ENCODE results near the gene FBXL15. TPM values are rescaled to one million over a fixed set of nuclear protein-coding genes. Genes with fewer than 3 reads are reported as not detected.
A peak's percentile ranks its signal among the peaks of the same experiment; 100 is the strongest.

Gene FBXL15
- total RNA-seq, 1 experiment from 2014 or later = 24.6 TPM

DNA sequence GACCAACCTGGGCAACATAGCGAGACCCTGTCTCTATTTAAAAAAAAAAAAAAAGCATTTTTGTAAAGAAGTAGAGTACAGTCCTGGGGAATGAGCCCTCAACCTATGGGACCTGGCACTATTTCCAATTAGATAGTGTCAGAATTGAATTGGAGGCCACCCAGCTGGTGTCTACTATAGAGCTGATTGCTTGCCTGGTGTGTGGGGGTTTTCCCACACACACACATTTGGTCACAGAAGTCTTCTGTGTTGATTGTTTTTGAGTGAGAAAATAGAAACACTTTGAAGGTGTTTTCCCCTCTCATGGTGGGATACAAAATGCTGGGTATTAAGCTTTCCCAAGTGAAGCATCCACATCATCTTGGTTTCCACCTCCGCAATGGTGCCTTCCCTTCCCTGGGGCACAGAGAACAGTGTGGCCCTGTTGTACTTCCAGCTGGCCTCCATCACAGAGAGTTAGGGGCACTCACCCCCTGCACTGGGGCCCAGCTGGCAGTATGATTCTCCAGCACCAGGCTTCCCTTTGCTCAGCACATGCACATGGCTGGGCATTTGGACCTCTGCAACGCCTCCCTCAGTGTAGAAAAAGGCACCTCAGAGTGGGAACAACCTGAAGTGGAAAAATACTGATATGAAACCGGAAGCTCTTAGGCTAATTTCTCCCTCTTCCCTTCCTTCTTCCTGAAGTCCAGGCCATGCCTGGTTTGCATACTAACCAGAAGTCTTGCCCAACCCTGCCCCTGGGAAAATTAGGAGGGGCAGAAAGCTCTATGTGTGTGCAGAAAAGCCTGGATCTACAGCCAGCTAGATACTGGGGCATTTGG is 35.8 kb upstream of the FBXL15 start:
- Mint-ChIP-seq H3K27me3 (ENCODE audit: low read depth) (no peaks in the 10 kb centered on the region; the same call in 1 of the 2 replicates), H3K27ac (no peak overlapping the region), H3K36me3 (peaks cover 2% of the 10 kb centered on the region; the same call in 1 of the 2 replicates), H3K9me3 (no peaks in the 10 kb centered on the region), H3K4me3 (no peak overlapping the region), H3K4me1 (no peaks in the 10 kb centered on the region)
- ATAC-seq (no peak), DNase-seq (ENCODE audit: low spot score) (no peak)
- TF ChIP-seq FOXK1 (CRISPR knock-in tag; IDR thresholded peaks at IDR 0.05) = no peak
- TF ChIP-seq, protein P1, sequence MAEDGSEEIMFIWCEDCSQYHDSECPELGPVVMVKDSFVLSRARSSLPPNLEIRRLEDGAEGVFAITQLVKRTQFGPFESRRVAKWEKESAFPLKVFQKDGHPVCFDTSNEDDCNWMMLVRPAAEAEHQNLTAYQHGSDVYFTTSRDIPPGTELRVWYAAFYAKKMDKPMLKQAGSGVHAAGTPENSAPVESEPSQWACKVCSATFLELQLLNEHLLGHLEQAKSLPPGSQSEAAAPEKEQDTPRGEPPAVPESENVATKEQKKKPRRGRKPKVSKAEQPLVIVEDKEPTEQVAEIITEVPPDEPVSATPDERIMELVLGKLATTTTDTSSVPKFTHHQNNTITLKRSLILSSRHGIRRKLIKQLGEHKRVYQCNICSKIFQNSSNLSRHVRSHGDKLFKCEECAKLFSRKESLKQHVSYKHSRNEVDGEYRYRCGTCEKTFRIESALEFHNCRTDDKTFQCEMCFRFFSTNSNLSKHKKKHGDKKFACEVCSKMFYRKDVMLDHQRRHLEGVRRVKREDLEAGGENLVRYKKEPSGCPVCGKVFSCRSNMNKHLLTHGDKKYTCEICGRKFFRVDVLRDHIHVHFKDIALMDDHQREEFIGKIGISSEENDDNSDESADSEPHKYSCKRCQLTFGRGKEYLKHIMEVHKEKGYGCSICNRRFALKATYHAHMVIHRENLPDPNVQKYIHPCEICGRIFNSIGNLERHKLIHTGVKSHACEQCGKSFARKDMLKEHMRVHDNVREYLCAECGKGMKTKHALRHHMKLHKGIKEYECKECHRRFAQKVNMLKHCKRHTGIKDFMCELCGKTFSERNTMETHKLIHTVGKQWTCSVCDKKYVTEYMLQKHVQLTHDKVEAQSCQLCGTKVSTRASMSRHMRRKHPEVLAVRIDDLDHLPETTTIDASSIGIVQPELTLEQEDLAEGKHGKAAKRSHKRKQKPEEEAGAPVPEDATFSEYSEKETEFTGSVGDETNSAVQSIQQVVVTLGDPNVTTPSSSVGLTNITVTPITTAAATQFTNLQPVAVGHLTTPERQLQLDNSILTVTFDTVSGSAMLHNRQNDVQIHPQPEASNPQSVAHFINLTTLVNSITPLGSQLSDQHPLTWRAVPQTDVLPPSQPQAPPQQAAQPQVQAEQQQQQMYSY (CRISPR knock-in tag; IDR thresholded peaks at IDR 0.05) = 0 out of 2 replicates have a peak, but pooled peaks have one; percentile 31
- POLR2A ChIA-PET = interaction anchor here (0.5 kb wide), 1 partner anchor 27 kb away, joined by 3 read pairs; no protein-coding TSS in a partner anchor
- CTCF ChIA-PET = interaction anchor here (0.7 to 4.7 kb wide), 39 partner anchors 10 to 219 kb away, joined by 3 to 79 read pairs (median 7); partner anchors contain the start of genes ACTR1A, C10orf95, CUEDC2 and ELOVL3

DNA sequence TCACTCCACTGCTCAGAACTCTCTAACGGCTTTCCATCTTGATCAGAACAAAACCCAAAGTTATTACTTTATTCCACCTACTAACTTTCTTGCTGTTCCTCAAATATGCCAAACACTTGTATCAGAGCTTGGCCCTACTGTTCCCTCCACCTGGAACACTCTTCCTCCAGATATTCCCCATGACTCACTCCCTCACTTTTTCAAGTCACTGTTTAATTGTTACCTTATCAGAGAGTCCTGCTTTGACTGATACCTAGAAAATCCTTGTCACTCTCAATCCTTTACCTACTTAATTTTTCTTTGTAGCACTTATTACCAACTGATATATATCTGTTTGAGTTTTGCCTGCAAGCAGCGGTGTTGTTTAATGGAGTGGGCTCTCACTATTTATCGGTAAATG is 30.7 kb upstream of the FBXL15 start:
- ChIA-PET POLR2A (interaction anchor here (0.9 kb wide), 1 partner anchor 9 kb away, joined by 3 read pairs; no protein-coding TSS in a partner anchor), CTCF (interaction anchor here (0.6 to 4.4 kb wide), 4 partner anchors 9 to 220 kb away, joined by 3 to 29 read pairs (median 8); no protein-coding TSS in a partner anchor)
- peaks cover 12% of the 10 kb centered on the region for H3K4me1 Mint-ChIP-seq
- H3K27ac Mint-ChIP-seq = no peak overlapping the region
- DNase-seq (ENCODE audit: low spot score) (no peak), ATAC-seq (no peak)
- H3K4me3 Mint-ChIP-seq = no peak overlapping the region
- peaks cover 33% of the 10 kb centered on the region for H3K27me3 Mint-ChIP-seq (ENCODE audit: low read depth)
- no peaks in the 10 kb centered on the region for H3K9me3 Mint-ChIP-seq
- no peaks in the 10 kb centered on the region for H3K36me3 Mint-ChIP-seq
- TF ChIP-seq NR3C1 (CRISPR knock-in tag; conservative IDR thresholded peaks at IDR 0.05; ENCODE audit: low read depth) (no peak), GRHL2 (CRISPR knock-in tag; IDR thresholded peaks at IDR 0.05; ENCODE audit: insufficient replicate concordance, severe bottlenecking) (no peak), ZNF425 (CRISPR knock-in tag; conservative IDR thresholded peaks at IDR 0.05) (no peak), TEAD1 (CRISPR knock-in tag; IDR thresholded peaks at IDR 0.05) (no peak), ESRRA (CRISPR knock-in tag; IDR thresholded peaks at IDR 0.05; ENCODE audit: borderline replicate concordance) (no peak), JAZF1 (CRISPR knock-in tag; IDR thresholded peaks at IDR 0.05) (no peak), STAT6 (CRISPR knock-in tag; conservative IDR thresholded peaks at IDR 0.05; ENCODE audit: low read depth) (no peak), IRF2 (CRISPR knock-in tag; IDR thresholded peaks at IDR 0.05; ENCODE audit: borderline replicate concordance, low read depth) (no peak), ARID4B (CRISPR knock-in tag; IDR thresholded peaks at IDR 0.05; ENCODE audit: borderline replicate concordance) (no peak), RELA (CRISPR knock-in tag; IDR thresholded peaks at IDR 0.05; ENCODE audit: borderline replicate concordance) (no peak), ZNF281 (CRISPR knock-in tag; IDR thresholded peaks at IDR 0.05) (no peak), CBFB (CRISPR knock-in tag; IDR thresholded peaks at IDR 0.05; ENCODE audit: low read depth) (no peak)

Data from WTC11 (cell line).